NCI-H2196 treated with DMSO at 0.1 percent for 48 hours (cell line): ENCODE results near the gene GALNT2.

Experiments
- DNase-seq: peaks from one replicate; lab custom pipeline; 2025; ENCODE audit not compliant: unreplicated experiment; lab: John Stamatoyannopoulos, UW

The GALNT2 gene

GRCh38 chr1:230070321-230071208 is 3.5 kb downstream of the GALNT2 start:
- DNase-seq = no peak

- DNase-seq = no peak
Observed at GRCh38 chr1:230071316-230071715, 4.3 kb downstream of the GALNT2 start.

- peak; percentile 20 for DNase-seq
Observed at GRCh38 chr1:230072296-230072695, 5.3 kb downstream of the GALNT2 start.

- no peak for DNase-seq
Observed at GRCh38 chr1:230072866-230073265, 5.8 kb downstream of the GALNT2 start.

- DNase-seq = no peak
Observed at GRCh38 chr1:230073371-230074035, 6.5 kb downstream of the GALNT2 start.

- no peak for DNase-seq
Observed at GRCh38 chr1:230074270-230074669, 7.2 kb downstream of the GALNT2 start.

GRCh38 chr1:230074762-230075161 is 7.7 kb downstream of the GALNT2 start:
- DNase-seq = no peak

GRCh38 chr1:230076121-230076520 is 9.1 kb downstream of the GALNT2 start:
- no peak for DNase-seq

- DNase-seq = no peak
Observed at GRCh38 chr1:230077011-230077410, 10.0 kb downstream of the GALNT2 start.

GRCh38 chr1:230077436-230078213 is 10.6 kb downstream of the GALNT2 start:
- no peak for DNase-seq

GRCh38 chr1:230079199-230080024 is 12.4 kb downstream of the GALNT2 start:
- no peak for DNase-seq

- DNase-seq = no peak
Observed at GRCh38 chr1:230080822-230081221, 13.8 kb downstream of the GALNT2 start.

- no peak for DNase-seq
Observed at GRCh38 chr1:230081751-230082150, 14.7 kb downstream of the GALNT2 start.

GRCh38 chr1:230082211-230082610 is 15.2 kb downstream of the GALNT2 start:
- DNase-seq = no peak

- no peak for DNase-seq
Observed at GRCh38 chr1:230083053-230083452, 16.0 kb downstream of the GALNT2 start.

- no peak for DNase-seq
Observed at GRCh38 chr1:230083746-230084407, 16.8 kb downstream of the GALNT2 start.

- peak; percentile 81 for DNase-seq
Observed at GRCh38 chr1:230084408-230085177, 17.6 kb downstream of the GALNT2 start.

- DNase-seq = no peak
Observed at GRCh38 chr1:230085178-230085515, 18.1 kb downstream of the GALNT2 start.

- no peak for DNase-seq
Observed at GRCh38 chr1:230086151-230086550, 19.1 kb downstream of the GALNT2 start.
